Measurements from ENCODE around the gene TGIF1. TPM values are rescaled to one million over a fixed set of nuclear protein-coding genes. Genes with fewer than 3 reads are reported as not detected.

Gene TGIF1
- total and polyA plus RNA-seq, 9 of the 15 experiments (the other 6 are each of a cell fraction or from before 2014, with no cell fraction given): 16.1 to 77.7 (median 44.6) TPM

- 0 out of 2 replicates have a peak, but pooled peaks have one; percentile 8 for TF ChIP-seq MECOM (CRISPR knock-in tag; IDR thresholded peaks at IDR 0.05)
- no peak for TF ChIP-seq GTF2F1 (IDR thresholded peaks at IDR 0.05; ENCODE audit: low read depth, low read length)
- TF ChIP-seq RBM25 (IDR thresholded peaks at IDR 0.05; ENCODE audit: low read depth, low read length, severe bottlenecking): no peak
- TF ChIP-seq TFE3 (CRISPR knock-in tag; IDR thresholded peaks at IDR 0.05): peak; percentile 22
- TF ChIP-seq LCOR (CRISPR knock-in tag; IDR thresholded peaks at IDR 0.05): no peak
- no peak for TF ChIP-seq XRCC5 (IDR thresholded peaks at IDR 0.05; ENCODE audit: low read depth, low read length)
- peak; percentile 41; the same call in 1 of the 2 replicates for TF ChIP-seq SMAD4 (CRISPR knock-in tag; conservative IDR thresholded peaks at IDR 0.05)
- TF ChIP-seq NRF1 (conservative IDR thresholded peaks at IDR 0.05 in 1 of 2, IDR thresholded peaks at IDR 0.05 in 1 of 2): no peak
- no peak for TF ChIP-seq THRAP3 (IDR thresholded peaks at IDR 0.05; ENCODE audit: borderline replicate concordance)
- no peak for TF ChIP-seq ZNF41 (CRISPR knock-in tag; conservative IDR thresholded peaks at IDR 0.05)
- TF ChIP-seq RAD21 (CRISPR knock-in tag; conservative IDR thresholded peaks at IDR 0.05 in 1 of 2, IDR thresholded peaks at IDR 0.05 in 1 of 2): peak in 1 of 2 experiments; percentile 43; a peak in 2 of 4 replicates
- TF ChIP-seq ZNF699 (CRISPR knock-in tag; IDR thresholded peaks at IDR 0.05; ENCODE audit: insufficient replicate concordance): no peak
- no peak for TF ChIP-seq STAT5B (CRISPR knock-in tag; IDR thresholded peaks at IDR 0.05)
- TF ChIP-seq ZNF830 (CRISPR knock-in tag; IDR thresholded peaks at IDR 0.05): no peak
- no peak for TF ChIP-seq ATF2 (CRISPR knock-in tag; IDR thresholded peaks at IDR 0.05)
- no peak for TF ChIP-seq ZNF395 (CRISPR knock-in tag; IDR thresholded peaks at IDR 0.05)
- TF ChIP-seq ZBTB33 (CRISPR knock-in tag; IDR thresholded peaks at IDR 0.05): no peak
- TF ChIP-seq E2F3 (CRISPR knock-in tag; IDR thresholded peaks at IDR 0.05): no peak
- no peak for TF ChIP-seq KLF6 (CRISPR knock-in tag; IDR thresholded peaks at IDR 0.05; ENCODE audit: borderline replicate concordance)
- TF ChIP-seq SRSF9 (IDR thresholded peaks at IDR 0.05; ENCODE audit: borderline replicate concordance, low read depth, low read length): no peak
- TF ChIP-seq KLF1 (tag; IDR thresholded peaks at IDR 0.05): no peak
- TF ChIP-seq LARP7 (IDR thresholded peaks at IDR 0.05): no peak
- no peak for TF ChIP-seq YBX1 (IDR thresholded peaks at IDR 0.05)
- TF ChIP-seq JUN (IDR thresholded peaks at IDR 0.05; ENCODE audit: borderline replicate concordance, low read depth, low read length): no peak
- no peak for TF ChIP-seq JUN (CRISPR knock-in tag; IDR thresholded peaks at IDR 0.05; ENCODE audit: borderline replicate concordance)
These were observed 5.0 kb upstream of the TGIF1 start (continued) for GRCh38 chr18:3444954-3445353.

All from K562 (cell line).